ENCODE measurements around the gene OR6K6. TPM values are rescaled to one million over a fixed set of nuclear protein-coding genes. Genes with fewer than 3 reads are reported as not detected.

OR6K6 gene
- polyA plus RNA-seq, 1 donor (not counting 4 experiments of a cell fraction or from before 2014, with no cell fraction given) = not detected

DNA sequence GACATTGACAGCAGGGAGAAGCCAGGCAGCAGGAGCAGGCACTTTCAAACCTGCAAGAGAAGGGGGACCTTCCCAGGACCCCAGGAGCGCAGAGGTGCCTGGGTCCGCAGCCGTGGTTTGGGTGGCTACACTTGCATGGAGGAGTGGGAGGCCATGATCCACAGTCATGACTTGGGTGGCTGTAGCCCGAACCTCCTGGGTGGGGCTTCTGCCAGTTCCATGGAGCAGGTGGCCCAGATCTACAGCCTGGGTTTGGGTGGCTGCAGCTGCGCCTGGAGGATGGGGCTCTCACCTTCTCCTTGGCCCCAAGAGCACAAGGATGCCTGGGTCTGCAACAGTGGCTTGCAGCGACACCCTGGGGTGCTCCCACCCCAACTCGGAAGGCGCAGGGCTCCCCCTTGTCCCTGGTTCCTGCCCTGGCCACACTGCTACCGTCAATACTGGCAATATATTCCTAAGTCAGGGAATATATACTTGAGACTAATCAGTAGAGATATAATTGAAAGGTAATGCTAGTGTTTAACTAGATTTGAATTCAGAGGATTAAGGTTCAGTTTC, 2.3 kb upstream of the OR6K6 start:
- Histone ChIP-seq H4K20me1 (ENCODE audit: control insufficient read depth, extremely low read depth, insufficient read depth, low read length) (no peaks in the 10 kb centered on the region), H3K4me1 (ENCODE audit: control insufficient read depth, extremely low read depth, insufficient read depth, low read length) (no peaks in the 10 kb centered on the region), H3K79me2 (ENCODE audit: control insufficient read depth, insufficient read depth, low read length) (no peaks in the 10 kb centered on the region), H3K9ac (ENCODE audit: control insufficient read depth, extremely low read depth, insufficient read depth, low read length) (no peak overlapping the region), H3K4me3 (ENCODE audit: control insufficient read depth in 2 of 3, extremely low read depth in 1 of 3, insufficient read depth in 2 of 3, low read depth in 1 of 3, low read length in 3 of 3) (no peak overlapping the region), H3K27ac (ENCODE audit: control insufficient read depth, insufficient read depth, low read length) (no peak overlapping the region), H2AFZ (ENCODE audit: control insufficient read depth, low read length) (no peak overlapping the region), H3K36me3 (ENCODE audit: control insufficient read depth in 2 of 2, extremely low read depth in 1 of 2, insufficient read depth in 2 of 2, low read length in 2 of 2) (no peaks in the 10 kb centered on the region), H3K9me3 (ENCODE audit: control insufficient read depth, low read depth, low read length) (no peaks in the 10 kb centered on the region), H3K9me1 (ENCODE audit: control insufficient read depth, extremely low read depth, insufficient read depth, low read length) (no peaks in the 10 kb centered on the region), H3K27me3 (ENCODE audit: control insufficient read depth, extremely low read depth, insufficient read depth, low read length) (no peaks in the 10 kb centered on the region), H3K4me2 (ENCODE audit: control insufficient read depth, extremely low read depth, insufficient read depth, low read depth, low read length) (no peak overlapping the region)
- TF ChIP-seq EZH2 (IDR thresholded peaks at IDR 0.05; ENCODE audit: low read length) = no peak
- no peak for DNase-seq (ENCODE audit: low read depth, low spot score)
- dilution Hi-C loops (cut with MboI; ENCODE audit: extremely low pct_ligation_motif_present, low sequenced_read_pairs) = no loop called here
- FAIRE-seq = no peak

DNA sequence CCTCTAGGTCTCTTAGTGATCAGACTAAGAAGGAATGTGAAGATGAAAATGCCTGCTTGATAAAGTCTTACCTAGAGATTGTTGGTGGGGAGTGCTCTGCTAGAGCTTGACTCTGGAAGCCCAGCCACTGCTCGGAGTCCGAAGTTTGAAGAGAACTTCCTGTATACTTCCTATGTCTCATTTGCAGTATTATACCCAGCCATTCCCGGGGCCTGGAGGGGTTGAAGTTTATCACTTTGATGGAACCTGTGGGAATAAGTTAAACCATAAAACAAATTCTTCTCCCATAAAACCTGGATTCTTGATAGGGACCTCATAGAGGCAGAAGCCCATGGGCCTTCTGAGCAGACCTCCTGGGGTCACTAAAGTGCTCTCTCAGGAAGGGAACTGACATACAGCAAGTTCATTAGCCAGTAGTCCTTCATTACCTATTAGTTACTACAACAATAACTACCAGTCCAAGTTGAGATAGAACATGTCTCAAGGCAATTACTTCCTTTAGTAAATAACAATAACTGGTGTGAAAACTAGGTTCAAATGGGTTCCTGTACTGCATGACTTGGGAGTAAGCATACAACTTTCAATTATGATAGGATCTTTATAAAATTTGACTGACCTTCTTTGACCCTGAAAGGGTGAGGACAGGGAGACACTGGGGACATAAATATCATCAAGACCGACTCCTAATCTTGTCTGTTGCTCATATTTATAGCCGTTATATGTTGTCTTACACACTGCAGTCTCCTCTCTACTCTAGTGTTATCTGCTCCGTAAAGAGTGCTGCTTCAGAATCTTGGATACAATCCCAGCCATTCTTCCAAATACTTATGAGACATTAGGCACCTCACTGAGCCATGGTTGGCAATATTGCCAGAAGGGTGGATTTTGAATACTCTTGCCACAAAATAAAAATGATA, 17.7 kb downstream of the OR6K6 start, which contains the start of gene OR6N1:
TSS of gene OR6N1 (minus strand) at position 246 of the 917 bp plus-strand sequence. CDS start 5,513 bp downstream, outside the sequence.
- H3K9ac ChIP-seq (ENCODE audit: control insufficient read depth, extremely low read depth, insufficient read depth, low read length) = no peak within 1 kb of the TSS
- H3K4me3 ChIP-seq (ENCODE audit: control insufficient read depth in 2 of 3, extremely low read depth in 1 of 3, insufficient read depth in 2 of 3, low read depth in 1 of 3, low read length in 3 of 3) = no peak within 1 kb of the TSS
- no peaks in the 10 kb centered on the region for H3K4me1 ChIP-seq (ENCODE audit: control insufficient read depth, extremely low read depth, insufficient read depth, low read length)
- FAIRE-seq (no peak), DNase-seq (ENCODE audit: low read depth, low spot score) (no peak)
- H3K79me2 ChIP-seq (ENCODE audit: control insufficient read depth, insufficient read depth, low read length) = no peaks in the 10 kb centered on the region
- no peaks in the 10 kb centered on the region for H3K9me3 ChIP-seq (ENCODE audit: control insufficient read depth, low read depth, low read length)
- H4K20me1 ChIP-seq (ENCODE audit: control insufficient read depth, extremely low read depth, insufficient read depth, low read length) = no peaks in the 10 kb centered on the region
- H3K27me3 ChIP-seq (ENCODE audit: control insufficient read depth, extremely low read depth, insufficient read depth, low read length) = no peaks in the 10 kb centered on the region
- no peaks in the 10 kb centered on the region for H3K9me1 ChIP-seq (ENCODE audit: control insufficient read depth, extremely low read depth, insufficient read depth, low read length)
- H3K4me2 ChIP-seq (ENCODE audit: control insufficient read depth, extremely low read depth, insufficient read depth, low read depth, low read length) = no peak within 1 kb of the TSS
- dilution Hi-C loops (cut with MboI; ENCODE audit: extremely low pct_ligation_motif_present, low sequenced_read_pairs) = no loop called here
- no peak within 1 kb of the TSS for H2AFZ ChIP-seq (ENCODE audit: control insufficient read depth, low read length)
- H3K27ac ChIP-seq (ENCODE audit: control insufficient read depth, insufficient read depth, low read length) = no peak within 1 kb of the TSS
- TF ChIP-seq, protein P1, sequence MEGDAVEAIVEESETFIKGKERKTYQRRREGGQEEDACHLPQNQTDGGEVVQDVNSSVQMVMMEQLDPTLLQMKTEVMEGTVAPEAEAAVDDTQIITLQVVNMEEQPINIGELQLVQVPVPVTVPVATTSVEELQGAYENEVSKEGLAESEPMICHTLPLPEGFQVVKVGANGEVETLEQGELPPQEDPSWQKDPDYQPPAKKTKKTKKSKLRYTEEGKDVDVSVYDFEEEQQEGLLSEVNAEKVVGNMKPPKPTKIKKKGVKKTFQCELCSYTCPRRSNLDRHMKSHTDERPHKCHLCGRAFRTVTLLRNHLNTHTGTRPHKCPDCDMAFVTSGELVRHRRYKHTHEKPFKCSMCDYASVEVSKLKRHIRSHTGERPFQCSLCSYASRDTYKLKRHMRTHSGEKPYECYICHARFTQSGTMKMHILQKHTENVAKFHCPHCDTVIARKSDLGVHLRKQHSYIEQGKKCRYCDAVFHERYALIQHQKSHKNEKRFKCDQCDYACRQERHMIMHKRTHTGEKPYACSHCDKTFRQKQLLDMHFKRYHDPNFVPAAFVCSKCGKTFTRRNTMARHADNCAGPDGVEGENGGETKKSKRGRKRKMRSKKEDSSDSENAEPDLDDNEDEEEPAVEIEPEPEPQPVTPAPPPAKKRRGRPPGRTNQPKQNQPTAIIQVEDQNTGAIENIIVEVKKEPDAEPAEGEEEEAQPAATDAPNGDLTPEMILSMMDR (optimal IDR thresholded peaks at IDR 0.05 in 1 of 3, IDR thresholded peaks at IDR 0.05 in 1 of 3, conservative IDR thresholded peaks at IDR 0.05 in 1 of 3; ENCODE audit: extremely low read depth in 1 of 3, insufficient read depth in 2 of 3, low read length in 3 of 3) = no peak
- TF ChIP-seq EZH2 (IDR thresholded peaks at IDR 0.05; ENCODE audit: low read length) = no peak
- H3K36me3 ChIP-seq (ENCODE audit: control insufficient read depth in 2 of 2, extremely low read depth in 1 of 2, insufficient read depth in 2 of 2, low read length in 2 of 2) = no peaks in the 10 kb centered on the region
